Eye (tissue), 1 donor: Measurements from ENCODE around the gene RYR1.
"Not testable (repeated sequence)": the region's sequence is repeated elsewhere in the genome, so short reads cannot be mapped to it uniquely, and the experiment has no call there.

Experiments
- DNase-seq: peaks from one replicate; pipeline ENCODE4 v3.0.0-alpha.2; 2015

The RYR1 gene

GRCh38 chr19:38626401-38626800 lies 192.9 kb downstream of the RYR1 start:
- DNase-seq, result no peak

GRCh38 chr19:38629568-38629967 lies 196.1 kb downstream of the RYR1 start:
- DNase-seq, result no peak

- DNase-seq, result not testable (repeated sequence)
Observed at GRCh38 chr19:38631301-38631700, 197.8 kb downstream of the RYR1 start.

GRCh38 chr19:38631811-38632475 lies 198.5 kb downstream of the RYR1 start:
- DNase-seq, result not testable (repeated sequence)

GRCh38 chr19:38632476-38633213 lies 199.2 kb downstream of the RYR1 start:
- DNase-seq, result no peak

GRCh38 chr19:38634757-38635482 lies 201.4 kb downstream of the RYR1 start:
- peak; percentile 93 for DNase-seq

- DNase-seq, result no peak
Observed at GRCh38 chr19:38635483-38636399, 202.2 kb downstream of the RYR1 start.
